ENCODE measurements around the gene SMG7. TPM values are rescaled to one million over a fixed set of nuclear protein-coding genes. Genes with fewer than 3 reads are reported as not detected.

Gene SMG7
- total RNA-seq, 1 donor from 2014 or later: 7.0 TPM

GRCh38 chr1:183567584-183567983 lies 95.3 kb downstream of the SMG7 start:
- no peak overlapping the region for H3K4me3 ChIP-seq (ENCODE audit: low read depth, low read length)
- TF ChIP-seq CTCF (conservative IDR thresholded peaks at IDR 0.05; ENCODE audit: low read depth, low read length): no peak
- no peak for DNase-seq (ENCODE audit: low read depth)

GRCh38 chr1:183568176-183569021 lies 96.1 kb downstream of the SMG7 start:
- no peak for DNase-seq (ENCODE audit: low read depth)
- H3K4me3 ChIP-seq (ENCODE audit: low read depth, low read length): no peak overlapping the region

GRCh38 chr1:183569141-183569540 lies 96.8 kb downstream of the SMG7 start:
- no peak for TF ChIP-seq CTCF (conservative IDR thresholded peaks at IDR 0.05; ENCODE audit: low read depth, low read length)
- H3K4me3 ChIP-seq (ENCODE audit: low read depth, low read length): no peak overlapping the region
- no peak for DNase-seq (ENCODE audit: low read depth)

More at GRCh38 chr1:183568176-183569021, 96.1 kb downstream of the SMG7 start:
- no peak for TF ChIP-seq CTCF (conservative IDR thresholded peaks at IDR 0.05; ENCODE audit: low read depth, low read length)

GRCh38 chr1:183569801-183570200 lies 97.5 kb downstream of the SMG7 start:
- DNase-seq (ENCODE audit: low read depth): no peak
- H3K4me3 ChIP-seq (ENCODE audit: low read depth, low read length): no peak overlapping the region
- no peak for TF ChIP-seq CTCF (conservative IDR thresholded peaks at IDR 0.05; ENCODE audit: low read depth, low read length)

GRCh38 chr1:183570451-183570850 lies 98.2 kb downstream of the SMG7 start:
- DNase-seq (ENCODE audit: low read depth): no peak
- no peak overlapping the region for H3K4me3 ChIP-seq (ENCODE audit: low read depth, low read length)
- no peak for TF ChIP-seq CTCF (conservative IDR thresholded peaks at IDR 0.05; ENCODE audit: low read depth, low read length)

- TF ChIP-seq CTCF (conservative IDR thresholded peaks at IDR 0.05; ENCODE audit: low read depth, low read length): no peak
- no peak for DNase-seq (ENCODE audit: low read depth)
- no peak overlapping the region for H3K4me3 ChIP-seq (ENCODE audit: low read depth, low read length)
These were observed 99.5 kb downstream of the SMG7 start for GRCh38 chr1:183571678-183572268.
